Skin of body (tissue), 2 donors: Measurements from ENCODE around the gene SLC22A3. TPM values are rescaled to one million over a fixed set of nuclear protein-coding genes. Genes with fewer than 3 reads are reported as not detected.
"Not testable (repeated sequence)": the region's sequence is repeated elsewhere in the genome, so short reads cannot be mapped to it uniquely, and the experiment has no call there.

Experiments used
- DNase-seq: peaks from one replicate; lab custom pipeline; 2025; lab: John Stamatoyannopoulos, UW
- total RNA-seq: library from RNA; depleted of rRNA; stranded (reverse); fragments of >200 nt; gene quantifications from one replicate; pipeline ENCODE4 v1.2.3, GENCODE V29; 2014

Gene SLC22A3
- total RNA-seq, 1 donor from 2014 or later = 21.4 TPM

DNA sequence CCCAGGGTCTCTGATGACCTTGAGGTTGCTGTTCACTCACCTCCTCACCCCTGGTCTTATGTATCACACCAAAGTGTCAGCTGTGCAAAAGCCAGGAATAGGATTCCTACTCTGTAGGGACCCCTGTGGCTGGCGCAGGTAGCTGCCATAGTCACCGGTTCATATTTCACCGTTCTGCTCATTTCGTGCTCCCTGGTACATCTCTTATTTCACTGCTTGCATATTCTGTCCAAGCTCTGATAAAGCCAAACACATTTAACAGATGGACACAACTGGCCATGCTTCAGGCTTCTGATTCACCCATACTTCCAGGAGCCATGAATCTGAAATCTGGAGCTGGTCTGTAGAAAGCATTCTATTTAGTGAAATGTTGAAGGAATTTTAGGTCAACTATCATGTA is 20.5 kb downstream of the SLC22A3 start:
- DNase-seq = no peak

GRCh38 chr6:160373601-160374000 is 25.4 kb downstream of the SLC22A3 start:
- DNase-seq = not testable (repeated sequence)

- DNase-seq = no peak
These were observed 26.8 kb downstream of the SLC22A3 start for GRCh38 chr6:160374836-160375560.

GRCh38 chr6:160375561-160375949 is 27.4 kb downstream of the SLC22A3 start:
- no peak for DNase-seq

DNA sequence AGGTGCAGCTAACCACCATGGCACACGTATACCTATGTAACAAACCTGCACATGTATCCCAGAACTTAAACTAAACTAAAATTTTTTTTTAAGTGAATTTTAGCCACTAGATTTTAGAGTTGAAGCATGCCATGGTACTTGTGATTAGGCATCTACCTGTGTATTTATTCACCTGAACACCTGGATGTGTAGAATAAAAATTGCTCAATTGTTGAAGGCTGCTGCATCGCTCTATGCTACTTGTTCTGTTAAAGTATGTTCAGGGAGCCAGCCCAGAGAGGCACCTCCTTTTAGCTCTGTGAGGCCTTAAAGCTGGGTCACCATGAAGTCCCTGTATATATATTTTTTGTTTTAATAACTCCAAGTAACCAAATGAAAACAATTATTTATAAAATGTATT is 28.3 kb downstream of the SLC22A3 start:
- no peak for DNase-seq

DNA sequence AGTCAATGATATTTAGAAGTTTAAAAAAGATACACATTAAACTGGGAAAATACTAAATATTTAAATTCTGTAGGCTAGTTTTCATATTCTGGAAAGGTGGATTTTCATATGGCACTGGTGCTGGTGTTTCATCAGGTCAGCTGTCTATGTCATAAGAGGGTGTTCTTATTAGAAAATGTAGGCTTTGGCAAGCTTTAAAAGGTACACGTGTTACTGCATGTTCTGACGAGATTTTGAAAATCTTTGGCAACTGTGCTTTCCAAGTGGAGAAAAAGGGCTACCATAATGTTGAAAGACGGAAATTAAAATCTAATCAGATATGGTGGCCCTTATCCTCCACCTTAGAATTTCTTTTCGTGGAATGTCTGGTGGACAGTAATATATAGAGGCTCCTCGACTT is 30.0 kb downstream of the SLC22A3 start:
- DNase-seq = no peak

DNA sequence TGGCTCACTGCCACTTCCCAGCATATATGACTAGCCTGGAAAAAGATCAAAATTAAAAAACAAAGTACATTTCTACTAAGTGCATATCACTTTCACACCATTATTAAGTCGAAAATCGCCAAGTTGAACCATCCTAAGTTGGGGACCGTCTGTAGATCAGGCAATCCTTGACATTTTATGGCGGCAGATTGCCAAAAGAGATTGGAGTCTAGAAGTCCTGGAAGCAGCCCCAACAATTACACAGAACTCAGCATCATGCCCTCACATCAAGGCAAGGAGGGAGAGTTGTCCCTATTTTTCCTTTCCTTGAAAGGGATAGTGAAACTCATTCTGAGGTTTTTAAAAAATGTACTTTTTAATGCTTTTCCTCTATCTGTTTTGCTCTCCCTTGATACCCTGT is 30.7 kb downstream of the SLC22A3 start:
- DNase-seq = no peak

DNA sequence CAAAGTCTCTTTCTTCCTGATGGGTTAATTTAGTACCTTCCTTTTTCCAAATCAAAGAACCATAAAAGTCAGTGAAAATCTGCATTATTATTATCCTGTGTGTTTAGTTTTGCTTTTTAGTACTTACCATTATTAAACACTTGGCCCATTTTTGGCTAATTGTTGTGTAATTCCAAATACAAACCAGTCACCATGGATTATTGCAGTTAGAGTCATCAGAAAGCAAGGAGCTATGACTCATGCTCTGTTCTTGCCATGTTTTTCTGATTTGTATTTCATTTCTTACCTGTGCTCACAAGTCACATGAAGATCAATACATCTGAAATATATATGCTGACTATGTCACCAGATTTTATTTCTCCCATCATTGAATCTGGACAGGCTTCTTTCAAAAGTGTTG is 31.3 kb downstream of the SLC22A3 start:
- DNase-seq = no peak

DNA sequence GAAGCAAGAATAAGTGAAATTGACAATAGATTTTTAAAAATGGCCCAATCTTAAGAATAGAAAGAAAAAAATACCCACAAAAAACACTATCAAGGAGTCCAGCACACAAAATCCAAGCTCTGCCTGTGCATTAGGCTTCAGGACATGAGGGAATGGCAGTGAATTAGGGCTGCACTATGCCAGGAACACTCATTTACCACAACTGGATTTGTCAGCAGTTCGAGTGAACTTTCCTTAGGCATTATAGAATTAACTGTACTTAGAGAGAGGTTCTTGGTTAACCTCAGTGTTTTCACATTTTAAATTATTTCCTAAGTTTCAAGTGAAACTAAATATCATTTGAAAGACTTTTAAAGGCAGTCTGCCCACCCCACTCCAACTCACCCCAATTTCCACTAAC is 34.8 kb downstream of the SLC22A3 start:
- DNase-seq = no peak

DNA sequence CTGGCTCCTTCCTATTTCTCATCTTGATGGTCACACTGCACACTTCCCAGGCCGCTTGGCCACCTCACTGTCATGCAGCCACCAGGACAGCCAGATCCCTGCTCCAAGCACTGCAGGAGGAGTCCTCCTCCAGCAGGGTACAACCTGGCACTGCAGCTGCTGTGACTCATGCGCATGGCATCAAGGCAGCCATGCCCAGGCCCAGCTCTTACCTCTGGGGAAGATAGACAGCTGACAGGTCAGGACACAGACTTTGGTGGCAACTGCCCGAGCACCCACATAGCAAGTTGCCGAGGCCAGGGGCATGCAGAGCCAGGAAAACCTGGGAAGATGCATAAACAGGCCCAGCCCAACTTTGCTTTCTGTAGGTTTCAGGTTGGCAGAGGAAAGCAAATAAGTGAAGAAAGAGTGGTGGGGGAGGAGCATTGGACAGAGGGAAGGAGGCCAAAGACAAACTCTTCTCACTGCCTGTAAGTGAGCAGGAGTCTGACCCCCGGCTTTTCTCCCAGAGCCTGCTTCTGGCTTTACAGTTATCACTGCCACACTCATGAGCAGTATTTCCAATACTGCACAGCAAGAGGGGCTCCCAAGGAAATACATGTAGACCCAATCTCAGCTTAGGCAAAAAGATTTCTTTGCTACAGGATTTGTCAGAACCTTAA is 38.8 kb downstream of the SLC22A3 start:
- no peak for DNase-seq

- no peak for DNase-seq
These were observed 39.9 kb downstream of the SLC22A3 start for GRCh38 chr6:160387916-160388643.

GRCh38 chr6:160388922-160389321 is 40.7 kb downstream of the SLC22A3 start:
- DNase-seq = no peak

DNA sequence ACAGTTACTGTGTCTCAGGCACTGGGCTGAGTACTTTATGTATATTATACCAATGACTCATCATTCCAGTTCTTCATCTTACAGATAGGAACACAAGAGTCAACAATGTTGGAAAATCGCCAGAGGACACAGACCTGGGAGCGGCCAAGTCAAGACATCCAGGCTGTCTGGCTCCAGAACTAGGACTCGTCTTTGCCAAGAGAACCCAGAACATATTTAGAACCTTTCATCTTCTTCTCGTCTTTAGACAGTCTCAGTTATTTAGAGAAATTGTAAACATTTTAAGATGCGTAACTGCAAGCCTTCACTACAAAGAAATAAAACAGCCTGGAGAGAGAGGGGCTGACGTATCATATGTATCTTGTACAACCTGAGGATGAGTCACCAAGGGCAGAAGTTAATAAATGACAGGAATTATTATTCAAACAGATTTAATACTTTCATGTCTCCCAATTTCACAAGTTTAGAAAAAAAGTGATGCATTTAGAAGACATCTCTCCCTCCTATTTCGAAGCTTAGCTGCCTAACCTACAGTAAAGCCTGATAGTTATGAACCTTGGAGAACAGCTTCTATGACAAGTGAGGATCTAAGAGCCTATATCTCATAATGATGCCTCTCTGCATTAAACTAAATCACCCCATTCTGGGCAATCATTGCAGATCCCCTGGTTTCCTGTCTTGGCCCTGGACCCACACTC is 43.4 kb downstream of the SLC22A3 start:
- no peak for DNase-seq

DNA sequence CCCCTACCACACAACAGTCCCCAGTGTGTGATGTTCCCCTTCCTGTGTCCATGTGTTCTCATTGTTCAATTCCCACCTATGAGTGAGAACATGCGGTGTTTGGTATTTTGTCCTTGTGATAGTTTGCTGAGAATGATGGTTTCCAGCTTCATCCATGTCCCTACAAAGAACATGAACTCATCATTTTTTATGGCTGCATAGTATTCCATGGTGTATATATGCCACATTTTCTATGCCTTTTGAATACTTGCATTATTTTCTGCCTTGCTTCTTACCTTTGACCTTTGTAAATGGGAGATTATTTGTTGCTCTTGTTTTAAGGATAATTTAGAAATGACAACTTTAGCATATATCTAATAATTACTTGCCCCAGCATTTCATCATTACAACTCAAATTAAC is 45.3 kb downstream of the SLC22A3 start:
- not testable (repeated sequence) for DNase-seq

DNA sequence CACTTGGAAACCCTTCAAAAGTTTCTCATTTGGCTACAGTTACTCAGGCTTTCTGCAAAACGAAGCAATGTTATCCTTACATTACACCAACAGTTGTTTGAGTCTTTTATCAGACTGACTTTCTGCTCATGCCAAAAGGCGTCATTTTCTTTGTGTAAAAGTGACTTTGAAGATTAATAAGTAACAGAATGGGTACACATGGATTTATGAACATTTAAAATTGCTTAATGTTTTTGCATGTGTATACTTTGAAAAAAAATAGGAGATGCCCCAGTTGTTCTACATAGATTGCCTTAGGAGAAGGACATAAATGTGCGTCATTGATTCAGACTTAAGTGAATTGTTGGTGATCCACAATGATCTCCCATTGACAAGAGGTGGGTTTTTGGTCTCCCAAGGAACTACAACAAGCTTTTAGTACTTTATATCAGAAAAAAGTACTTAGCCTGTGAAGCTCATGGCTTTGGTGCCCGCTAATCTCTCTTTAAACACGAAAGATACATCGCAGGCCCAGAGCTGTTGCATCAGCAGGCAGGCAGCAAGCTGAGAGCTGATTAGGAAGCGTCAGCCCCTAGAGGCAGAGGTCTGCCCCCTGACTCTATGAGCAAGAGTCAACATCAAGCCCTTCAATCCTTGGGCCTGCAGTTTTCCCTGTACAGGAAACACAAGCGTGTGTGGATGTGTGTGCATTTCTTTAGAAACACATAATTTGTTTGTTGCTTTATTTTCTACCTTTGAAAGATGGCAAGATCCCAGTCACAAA is 45.9 kb downstream of the SLC22A3 start:
- DNase-seq = no peak

GRCh38 chr6:160394654-160395035 is 46.5 kb downstream of the SLC22A3 start:
- DNase-seq = no peak

- no peak for DNase-seq
These were observed 47.0 kb downstream of the SLC22A3 start for GRCh38 chr6:160395187-160395586.

DNA sequence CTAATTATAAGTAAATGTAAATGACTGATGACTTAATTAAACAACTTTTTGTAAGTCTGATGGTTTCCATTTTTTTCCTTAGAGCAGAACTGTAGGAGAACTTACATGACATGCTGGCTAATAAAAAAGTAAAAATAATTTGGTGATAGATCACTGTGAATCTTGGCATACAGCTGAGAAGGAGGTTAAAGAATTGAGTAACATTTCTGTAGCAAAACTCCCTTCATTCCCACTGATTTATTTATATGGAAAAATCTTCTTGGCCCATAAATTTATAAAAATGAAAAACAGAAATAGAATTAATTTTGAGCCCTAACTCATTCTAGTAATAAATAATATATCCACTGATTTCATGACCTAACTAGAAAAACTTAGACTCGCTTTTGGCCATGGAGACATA is 48.1 kb downstream of the SLC22A3 start:
- no peak for DNase-seq

- DNase-seq = no peak
These were observed 50.6 kb downstream of the SLC22A3 start for GRCh38 chr6:160398674-160399271.

DNA sequence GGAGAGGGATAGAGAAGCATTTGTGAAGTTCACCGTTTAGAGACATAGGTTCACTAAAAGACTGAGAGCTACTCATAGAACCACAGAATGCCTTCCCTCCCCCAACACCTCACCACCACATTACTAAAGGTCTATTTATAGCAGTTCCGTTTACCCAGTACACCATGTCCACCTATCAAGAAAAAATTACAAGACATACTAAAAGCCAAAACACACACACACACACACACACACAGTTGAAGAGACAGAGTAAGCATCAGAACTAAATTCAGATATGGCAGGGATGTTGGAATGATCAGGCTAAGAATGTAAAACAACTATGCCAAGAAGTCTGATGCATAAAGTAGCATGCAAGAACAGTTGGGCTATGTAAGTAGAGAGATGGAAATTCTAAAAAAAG is 52.3 kb downstream of the SLC22A3 start:
- no peak for DNase-seq

DNA sequence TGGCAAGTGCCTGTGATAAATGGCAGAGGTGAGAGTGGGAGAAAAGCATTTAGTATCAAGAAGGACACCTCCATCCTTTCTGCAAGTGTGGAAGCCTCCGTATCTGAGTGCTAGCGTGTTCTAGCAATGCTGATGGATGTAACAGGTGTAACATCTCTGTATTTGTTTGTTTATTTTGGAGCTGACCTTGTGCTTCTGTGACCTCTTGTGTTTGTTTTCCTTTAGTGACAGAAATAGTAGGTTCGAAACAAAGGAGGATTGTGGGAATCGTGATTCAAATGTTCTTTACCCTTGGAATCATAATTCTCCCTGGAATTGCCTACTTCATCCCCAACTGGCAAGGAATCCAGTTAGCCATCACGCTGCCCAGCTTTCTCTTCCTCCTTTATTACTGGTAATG is 60.4 kb downstream of the SLC22A3 start:
- no peak for DNase-seq
